H9 (cell line): ENCODE data around the gene SLC26A9. TPM values are rescaled to one million over a fixed set of nuclear protein-coding genes. Genes with fewer than 3 reads are reported as not detected.

ENCODE experiments used
- DNase-seq: peaks from one replicate; pipeline ENCODE4 v3.0.0-alpha.2; 2017
- H2AFZ ChIP-seq: one replicate; pipeline ENCODE4 v1.6.1; 2013; ENCODE audit warnings: mild to moderate bottlenecking, low read length, control low read depth, moderate library complexity
- H2AK5ac ChIP-seq: 2 replicates; pipeline ENCODE4 v1.6.1; 2013; ENCODE audit warnings: low read length, control low read depth, mixed read lengths; ENCODE audit not compliant: insufficient read length
- H2BK120ac ChIP-seq: one replicate; pipeline ENCODE4 v1.6.1; 2013; ENCODE audit warnings: low read depth, mild to moderate bottlenecking, low read length, control low read depth, inconsistent platforms; ENCODE audit not compliant: poor library complexity, severe bottlenecking
- H2BK12ac ChIP-seq: 2 replicates; pipeline ENCODE4 v1.6.1; 2013; ENCODE audit warnings: low read length, control low read depth, mixed read lengths, low read depth; ENCODE audit not compliant: insufficient read length
- H2BK15ac ChIP-seq: 2 replicates; pipeline ENCODE4 v1.6.1; 2013; ENCODE audit warnings: low read depth, low read length, control low read depth
- H2BK20ac ChIP-seq: one replicate; pipeline ENCODE4 v1.6.1; 2013; ENCODE audit warnings: low read depth, mild to moderate bottlenecking, low read length, control low read depth, inconsistent platforms; ENCODE audit not compliant: poor library complexity, severe bottlenecking
- H2BK5ac ChIP-seq: 2 replicates; pipeline ENCODE4 v1.6.1; 2013; ENCODE audit warnings: low read length, control low read depth, mixed read lengths; ENCODE audit not compliant: insufficient read length
- H3K14ac ChIP-seq: 2 replicates; pipeline ENCODE4 v1.6.1; 2013; ENCODE audit warnings: low read length, control low read depth; ENCODE audit not compliant: insufficient read depth
- H3K18ac ChIP-seq: 2 replicates; pipeline ENCODE4 v1.6.1; 2013; ENCODE audit warnings: low read depth, mild to moderate bottlenecking, mixed read lengths, low read length, control low read depth; ENCODE audit not compliant: insufficient read length
- H3K23ac ChIP-seq: 2 replicates; pipeline ENCODE4 v1.6.1; 2013; ENCODE audit warnings: low read length, control low read depth, mixed read lengths, low read depth; ENCODE audit not compliant: insufficient read length
- H3K23me2 ChIP-seq: 2 replicates; pipeline ENCODE4 v1.6.1; 2013; ENCODE audit warnings: low read depth, mild to moderate bottlenecking, mixed read lengths, low read length, control low read depth; ENCODE audit not compliant: insufficient read length, poor library complexity, severe bottlenecking
- H3K27ac ChIP-seq: 2 replicates; pipeline ENCODE4 v1.5.1; 2013; ENCODE audit warnings: low read length, control low read depth, mixed read lengths, low read depth; ENCODE audit not compliant: insufficient read length
- H3K27me3 ChIP-seq: 2 replicates; pipeline ENCODE4 v1.6.1; 2013; ENCODE audit warnings: low read length, control low read depth, inconsistent platforms; ENCODE audit not compliant: insufficient read depth
- H3K4ac ChIP-seq: 2 replicates; pipeline ENCODE4 v1.6.1; 2013; ENCODE audit warnings: low read depth, mild to moderate bottlenecking, control low read depth, inconsistent platforms, low read length, moderate library complexity
- H3K4me1 ChIP-seq: 2 replicates; pipeline ENCODE4 v1.6.1; 2013; ENCODE audit warnings: low read length, control low read depth, inconsistent platforms; ENCODE audit not compliant: insufficient read depth
- H3K4me2 ChIP-seq: 2 replicates; pipeline ENCODE4 v1.6.1; 2013; ENCODE audit warnings: low read length, control low read depth, mixed read lengths; ENCODE audit not compliant: insufficient read length, insufficient read depth
- H3K56ac ChIP-seq: 2 replicates; pipeline ENCODE4 v1.6.1; 2013; ENCODE audit warnings: low read depth, mild to moderate bottlenecking, mixed read lengths, low read length, control low read depth; ENCODE audit not compliant: insufficient read length
- H3K79me1 ChIP-seq: 2 replicates; pipeline ENCODE4 v1.6.1; 2013; ENCODE audit warnings: low read depth, mild to moderate bottlenecking, moderate library complexity, low read length, control low read depth, inconsistent platforms; ENCODE audit not compliant: insufficient read depth, poor library complexity, severe bottlenecking
- H3K79me2 ChIP-seq: 2 replicates; pipeline ENCODE4 v1.6.1; 2013; ENCODE audit warnings: low read length, control low read depth, inconsistent platforms; ENCODE audit not compliant: insufficient read depth
- H3K9ac ChIP-seq: 2 replicates; pipeline ENCODE4 v1.6.1; 2013; ENCODE audit warnings: low read length, control low read depth, mixed read lengths; ENCODE audit not compliant: insufficient read length; ENCODE audit errors: extremely low read depth
- H3K9me3 ChIP-seq: one replicate; pipeline ENCODE4 v1.6.1; 2013; ENCODE audit warnings: low read depth, low read length, inconsistent platforms; ENCODE audit not compliant: control insufficient read depth
- H3T11ph ChIP-seq: one replicate; pipeline ENCODE4 v1.6.1; 2013; ENCODE audit warnings: mild to moderate bottlenecking, low read length, control low read depth, inconsistent platforms
- H4K20me1 ChIP-seq: one replicate; pipeline ENCODE4 v1.6.1; 2013; ENCODE audit not compliant: control insufficient read depth, insufficient read length, insufficient read depth
- H4K5ac ChIP-seq: 2 replicates; pipeline ENCODE4 v1.6.1; 2013; ENCODE audit warnings: low read depth, mild to moderate bottlenecking, mixed read lengths, low read length, control low read depth; ENCODE audit not compliant: insufficient read length
- H4K8ac ChIP-seq: replicated peaks from 2 replicates; pipeline ENCODE4 v1.6.1; 2013; ENCODE audit warnings: low read length, control low read depth, mixed read lengths, low read depth; ENCODE audit not compliant: insufficient read length
- H4K91ac ChIP-seq: 2 replicates; pipeline ENCODE4 v1.6.1; 2013; ENCODE audit warnings: low read depth, mild to moderate bottlenecking, moderate library complexity, mixed read lengths, low read length, control low read depth; ENCODE audit not compliant: insufficient read length
- H3K27ac Mint-ChIP-seq, 3 experiments: 2 replicates in 2 of 3; 3 replicates in 1 of 3; pipeline ENCODE4 v1.8.0; 2020 to 2021; ENCODE audit warnings: mixed read lengths in 3 of 3, mild to moderate bottlenecking in 1 of 3, moderate library complexity in 1 of 3
- H3K27me3 Mint-ChIP-seq: 2 replicates; pipeline ENCODE4 v1.8.0; 2021; ENCODE audit warnings: low read depth, mild to moderate bottlenecking, moderate library complexity, mixed read lengths
- H3K36me3 Mint-ChIP-seq, 3 experiments: 2 replicates in 2 of 3; 3 replicates in 1 of 3; pipeline ENCODE4 v1.8.0; 2020 to 2021; ENCODE audit warnings: low read depth in 3 of 3, mixed read lengths in 3 of 3; ENCODE audit not compliant: insufficient read depth in 1 of 3
- H3K4me1 Mint-ChIP-seq, 2 experiments: 2 replicates each; pipeline ENCODE4 v1.8.0; 2020; ENCODE audit warnings: mixed read lengths in 2 of 2
- H3K4me3 Mint-ChIP-seq, 2 experiments: 2 replicates in 1 of 2; 3 replicates in 1 of 2; pipeline ENCODE4 v1.8.0; 2020 to 2021; ENCODE audit warnings: mild to moderate bottlenecking in 2 of 2, mixed read lengths in 2 of 2, moderate library complexity in 1 of 2
- H3K9me3 Mint-ChIP-seq, 2 experiments: 2 replicates in 1 of 2; 3 replicates in 1 of 2; pipeline ENCODE4 v1.8.0; 2020; ENCODE audit warnings: mild to moderate bottlenecking in 2 of 2, mixed read lengths in 2 of 2, moderate library complexity in 1 of 2
- WGBS: extraction: QIAGEN DNeasy Blood & Tissue Kit; methylation state at CpG from one replicate; pipeline ENCODE4 v1.1.7; 2013; ENCODE audit warnings: missing lambda C conversion rate, low lambda C conversion rate, mixed read lengths; ENCODE audit not compliant: insufficient read length; ENCODE audit errors: extremely low coverage; 5-methylcytosine and 5-hydroxymethylcytosine counted together
- total RNA-seq: library from RNA; stranded (reverse); gene quantifications from 2 replicates; pipeline ENCODE4 v1.2.1, GENCODE V29; 2021
- TF ChIP-seq, protein P1 (sequence below): fragments of 200-600 bp; sonication (generic); conservative IDR thresholded peaks from 3 replicates; pipeline ENCODE4 v1.8.0; 2021; ENCODE audit warnings: antibody characterized with exemption, mild to moderate bottlenecking

The SLC26A9 gene
- total RNA-seq, 1 experiment from 2014 or later = not detected

DNA sequence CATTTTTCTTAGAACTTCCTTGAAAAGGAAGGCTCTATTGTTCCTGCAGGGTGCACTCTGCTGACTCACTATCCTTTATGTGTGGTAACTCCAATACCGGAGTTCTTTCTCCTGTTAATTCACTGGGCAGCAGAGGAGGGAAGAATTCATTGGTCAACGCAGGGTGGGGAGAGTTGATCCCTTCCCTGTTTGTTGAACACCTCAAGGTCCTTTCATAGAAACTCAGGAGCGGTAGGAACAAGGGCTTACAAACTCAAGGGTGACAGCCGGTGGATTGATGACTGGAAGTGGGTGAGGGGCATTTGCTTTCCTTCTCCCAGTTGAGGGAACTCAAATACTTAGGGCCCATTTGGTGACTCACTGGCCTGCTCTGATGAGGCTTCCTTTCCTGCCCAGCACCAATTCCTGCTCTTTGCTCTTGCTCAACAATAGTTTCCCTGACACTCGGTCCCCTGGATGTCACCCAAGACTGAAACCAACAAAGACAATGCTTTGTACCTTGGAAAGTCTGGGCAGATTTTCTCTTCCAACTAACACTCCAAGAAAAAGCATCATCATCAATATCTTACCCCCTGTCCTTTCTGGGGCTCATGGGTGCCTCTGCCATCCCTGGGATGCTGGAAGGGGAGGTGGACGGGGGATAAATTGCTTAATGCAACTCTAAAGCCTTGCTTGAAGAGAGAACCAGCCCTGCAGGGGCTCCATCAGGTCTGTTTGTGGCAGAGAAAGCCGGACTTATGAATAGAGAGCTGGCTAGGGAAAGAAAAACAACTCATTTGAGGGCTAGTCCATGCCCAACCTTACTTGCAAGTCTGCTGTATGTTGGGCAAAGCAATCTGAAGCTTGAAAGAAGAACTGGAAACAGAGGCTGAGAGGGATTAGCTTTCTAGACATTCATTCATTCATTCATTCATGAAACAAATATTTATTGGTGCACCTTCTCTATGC is 9.3 kb downstream of the SLC26A9 start:
- Mint-ChIP-seq H3K36me3 (no peaks in the 10 kb centered on the region), H3K4me1 (peaks cover 26 to 31% of the 10 kb centered on the region in 2 experiments), H3K4me3 (no peak overlapping the region), H3K27me3 (peaks cover 8% of the 10 kb centered on the region), H3K9me3 (no peaks in the 10 kb centered on the region; a peak in 1 of 5 replicates), H3K27ac (peak overlapping the region; percentile 0 to 86 (median 79))
- Histone ChIP-seq H2BK15ac (no peak overlapping the region), H3K4me2 (no peak overlapping the region), H2BK120ac (no peak overlapping the region), H3K9ac (no peak overlapping the region), H3K56ac (no peak overlapping the region), H3K18ac (no peak overlapping the region), H4K91ac (no peak overlapping the region), H3K9me3 (no peaks in the 10 kb centered on the region), H4K8ac (no peak overlapping the region), H3K79me2 (no peaks in the 10 kb centered on the region), H3K79me1 (no peaks in the 10 kb centered on the region), H3K4me1 (peaks cover 4% of the 10 kb centered on the region; the same call in 1 of the 2 replicates), H2AFZ (no peak overlapping the region), H3T11ph (no peak overlapping the region), H3K4ac (no peak overlapping the region), H2BK20ac (no peak overlapping the region), H3K27ac (no peak overlapping the region), H3K23me2 (no peaks in the 10 kb centered on the region), H2BK5ac (no peak overlapping the region), H3K14ac (no peak overlapping the region), H4K5ac (no peak overlapping the region), H3K27me3 (no peaks in the 10 kb centered on the region), H4K20me1 (no peaks in the 10 kb centered on the region), H2AK5ac (no peak overlapping the region), H2BK12ac (no peak overlapping the region), H3K23ac (no peak overlapping the region)
- no peak for DNase-seq
- TF ChIP-seq, protein P1, sequence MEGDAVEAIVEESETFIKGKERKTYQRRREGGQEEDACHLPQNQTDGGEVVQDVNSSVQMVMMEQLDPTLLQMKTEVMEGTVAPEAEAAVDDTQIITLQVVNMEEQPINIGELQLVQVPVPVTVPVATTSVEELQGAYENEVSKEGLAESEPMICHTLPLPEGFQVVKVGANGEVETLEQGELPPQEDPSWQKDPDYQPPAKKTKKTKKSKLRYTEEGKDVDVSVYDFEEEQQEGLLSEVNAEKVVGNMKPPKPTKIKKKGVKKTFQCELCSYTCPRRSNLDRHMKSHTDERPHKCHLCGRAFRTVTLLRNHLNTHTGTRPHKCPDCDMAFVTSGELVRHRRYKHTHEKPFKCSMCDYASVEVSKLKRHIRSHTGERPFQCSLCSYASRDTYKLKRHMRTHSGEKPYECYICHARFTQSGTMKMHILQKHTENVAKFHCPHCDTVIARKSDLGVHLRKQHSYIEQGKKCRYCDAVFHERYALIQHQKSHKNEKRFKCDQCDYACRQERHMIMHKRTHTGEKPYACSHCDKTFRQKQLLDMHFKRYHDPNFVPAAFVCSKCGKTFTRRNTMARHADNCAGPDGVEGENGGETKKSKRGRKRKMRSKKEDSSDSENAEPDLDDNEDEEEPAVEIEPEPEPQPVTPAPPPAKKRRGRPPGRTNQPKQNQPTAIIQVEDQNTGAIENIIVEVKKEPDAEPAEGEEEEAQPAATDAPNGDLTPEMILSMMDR = no peak
- WGBS = no CpG with 5 or more reads among the region's 7 CpGs
